GM19240 (cell line): ENCODE measurements around the gene RUNDC1.
A peak's percentile ranks its signal among the peaks of the same experiment; 100 is the strongest.
"Not testable (repeated sequence)": the region's sequence is repeated elsewhere in the genome, so short reads cannot be mapped to it uniquely, and the experiment has no call there.

Experiments used
- DNase-seq: peaks from one replicate; pipeline ENCODE4 v3.0.0; 2011; ENCODE audit warnings: low spot score; ENCODE audit not compliant: insufficient read length

Gene RUNDC1

GRCh38 chr17:42989726-42990652, 9.6 kb downstream of the RUNDC1 start:
- DNase-seq: no peak

- DNase-seq: no peak
These were observed 11.1 kb downstream of the RUNDC1 start for GRCh38 chr17:42991471-42991870.

GRCh38 chr17:42992872-42993271, 12.5 kb downstream of the RUNDC1 start:
- no peak for DNase-seq

- DNase-seq: not testable (repeated sequence)
These were observed 13.5 kb downstream of the RUNDC1 start for GRCh38 chr17:42993913-42994312.

GRCh38 chr17:42997390-42997983, 17.1 kb downstream of the RUNDC1 start:
- no peak for DNase-seq

- peak; percentile 87 for DNase-seq
These were observed 17.9 kb downstream of the RUNDC1 start, which contains the start of gene RPL27 for GRCh38 chr17:42997984-42998938. TSS of gene RPL27 (plus strand) at chr17:42998419. CDS start at chr17:42998751, 332 bp downstream.

- no peak for DNase-seq
These were observed 18.7 kb downstream of the RUNDC1 start for GRCh38 chr17:42999003-42999525.

GRCh38 chr17:43000894-43001293, 20.5 kb downstream of the RUNDC1 start:
- not testable (repeated sequence) for DNase-seq

- no peak for DNase-seq
These were observed 23.3 kb downstream of the RUNDC1 start for GRCh38 chr17:43003542-43004172.

GRCh38 chr17:43006639-43007551, 26.5 kb downstream of the RUNDC1 start, which contains the start of gene IFI35:
TSS of gene IFI35 (plus strand) at chr17:43006784. CDS start at chr17:43006948, 164 bp downstream.
- DNase-seq: peak; percentile 81

GRCh38 chr17:43010667-43011308, 30.4 kb downstream of the RUNDC1 start:
- DNase-seq: no peak

GRCh38 chr17:43011728-43012472, 31.5 kb downstream of the RUNDC1 start:
- DNase-seq: no peak

- DNase-seq: no peak
These were observed 32.9 kb downstream of the RUNDC1 start for GRCh38 chr17:43013296-43013695.

GRCh38 chr17:43014020-43014648, 33.8 kb downstream of the RUNDC1 start:
- DNase-seq: no peak

GRCh38 chr17:43014649-43015542, 34.5 kb downstream of the RUNDC1 start:
- DNase-seq: no peak

- DNase-seq: no peak
These were observed 35.2 kb downstream of the RUNDC1 start for GRCh38 chr17:43015579-43015978.

- DNase-seq: no peak
These were observed 35.9 kb downstream of the RUNDC1 start for GRCh38 chr17:43016216-43016615.
